ENCODE results near the gene PLEKHG2.

Gene PLEKHG2

GRCh38 chr19:39369200-39369599 is 43.3 kb upstream of the PLEKHG2 start:
- no peaks in the 10 kb centered on the region for H3K79me2 ChIP-seq (ENCODE audit: control insufficient read depth, insufficient read depth, low read length, poor library complexity)
- no peaks in the 10 kb centered on the region for H3K27me3 ChIP-seq (ENCODE audit: insufficient read depth, low read length)
- no peak overlapping the region for H2BK5ac ChIP-seq (ENCODE audit: low read depth, low read length, poor library complexity)
- H3K23ac ChIP-seq (ENCODE audit: low read length), result no peak overlapping the region
- peaks cover 37 to 63% of the 10 kb centered on the region in 2 experiments for H3K36me3 ChIP-seq (ENCODE audit: control insufficient read depth in 1 of 2, insufficient read depth in 2 of 2, low read length in 2 of 2)
- no peak overlapping the region for H3K27ac ChIP-seq (ENCODE audit: low read depth, low read length)
- H3K18ac ChIP-seq (ENCODE audit: low read length), result no peak overlapping the region
- H3K79me1 ChIP-seq (ENCODE audit: low read length), result no peaks in the 10 kb centered on the region
- H4K91ac ChIP-seq (ENCODE audit: low read depth, low read length), result no peak overlapping the region
- H3K9me3 ChIP-seq (ENCODE audit: insufficient read depth, low read depth, low read length), result peaks cover 2% of the 10 kb centered on the region
- no peak overlapping the region for H4K8ac ChIP-seq (ENCODE audit: low read depth, low read length)
- WGBS (ENCODE audit: extremely low coverage, insufficient coverage, insufficient read length), result no CpG with 5 or more reads among the region's 2 CpGs
- H3K4me2 ChIP-seq (ENCODE audit: low read length), result no peak overlapping the region
- no peaks in the 10 kb centered on the region for H3K4me1 ChIP-seq (ENCODE audit: control insufficient read depth in 1 of 2, insufficient read depth in 2 of 2, low read length in 2 of 2)
- no peak overlapping the region for H3K4ac ChIP-seq (ENCODE audit: low read depth, low read length)
- H3K4me3 ChIP-seq (ENCODE audit: low read depth, low read length), result no peak overlapping the region
- no peak overlapping the region for H2AK5ac ChIP-seq (ENCODE audit: low read length)
- DNase-seq, result no peak
- no peak overlapping the region for H3K9ac ChIP-seq (ENCODE audit: low read length)
- no peak overlapping the region for H3K14ac ChIP-seq (ENCODE audit: low read length)
- H2BK120ac ChIP-seq (ENCODE audit: insufficient read depth, low read length, poor library complexity), result no peak overlapping the region
- no peak overlapping the region for H2AFZ ChIP-seq (ENCODE audit: insufficient read depth, low read length, poor library complexity)
- no peak overlapping the region for H2BK12ac ChIP-seq (ENCODE audit: low read length)
- H4K12ac ChIP-seq (ENCODE audit: low read depth, low read length), result no peak overlapping the region

- Histone ChIP-seq H3K23ac (ENCODE audit: low read length) (no peak overlapping the region), H4K8ac (ENCODE audit: low read depth, low read length) (no peak overlapping the region), H2BK5ac (ENCODE audit: low read depth, low read length, poor library complexity) (no peak overlapping the region), H3K79me1 (ENCODE audit: low read length) (no peaks in the 10 kb centered on the region), H3K36me3 (ENCODE audit: control insufficient read depth in 1 of 2, insufficient read depth in 2 of 2, low read length in 2 of 2) (peaks cover 45 to 66% of the 10 kb centered on the region in 2 experiments), H3K79me2 (ENCODE audit: control insufficient read depth, insufficient read depth, low read length, poor library complexity) (no peaks in the 10 kb centered on the region), H3K27me3 (ENCODE audit: insufficient read depth, low read length) (no peaks in the 10 kb centered on the region), H4K12ac (ENCODE audit: low read depth, low read length) (no peak overlapping the region), H4K91ac (ENCODE audit: low read depth, low read length) (no peak overlapping the region), H3K4me1 (ENCODE audit: control insufficient read depth in 1 of 2, insufficient read depth in 2 of 2, low read length in 2 of 2) (no peaks in the 10 kb centered on the region), H3K9me3 (ENCODE audit: insufficient read depth, low read depth, low read length) (peaks cover 2% of the 10 kb centered on the region), H3K9ac (ENCODE audit: low read length) (no peak overlapping the region), H3K4ac (ENCODE audit: low read depth, low read length) (no peak overlapping the region), H2AFZ (ENCODE audit: insufficient read depth, low read length, poor library complexity) (no peak overlapping the region), H2BK120ac (ENCODE audit: insufficient read depth, low read length, poor library complexity) (no peak overlapping the region), H3K18ac (ENCODE audit: low read length) (no peak overlapping the region), H2AK5ac (ENCODE audit: low read length) (no peak overlapping the region), H3K4me2 (ENCODE audit: low read length) (no peak overlapping the region), H2BK12ac (ENCODE audit: low read length) (no peak overlapping the region), H3K14ac (ENCODE audit: low read length) (no peak overlapping the region), H3K27ac (ENCODE audit: low read depth, low read length) (no peak overlapping the region), H3K4me3 (ENCODE audit: low read depth, low read length) (no peak overlapping the region)
- WGBS (ENCODE audit: extremely low coverage, insufficient coverage, insufficient read length), result no CpG with 5 or more reads among the region's 5 CpGs
- DNase-seq, result no peak
Observed at GRCh38 chr19:39370735-39371134, 41.7 kb upstream of the PLEKHG2 start.

GRCh38 chr19:39372047-39372802 is 40.2 kb upstream of the PLEKHG2 start:
- no peak overlapping the region for H4K8ac ChIP-seq (ENCODE audit: low read depth, low read length)
- no peak overlapping the region for H3K14ac ChIP-seq (ENCODE audit: low read length)
- peaks cover 2% of the 10 kb centered on the region for H3K9me3 ChIP-seq (ENCODE audit: insufficient read depth, low read depth, low read length)
- H3K4me3 ChIP-seq (ENCODE audit: low read depth, low read length), result no peak overlapping the region
- H3K27ac ChIP-seq (ENCODE audit: low read depth, low read length), result no peak overlapping the region
- H2BK5ac ChIP-seq (ENCODE audit: low read depth, low read length, poor library complexity), result no peak overlapping the region
- no peak overlapping the region for H3K23ac ChIP-seq (ENCODE audit: low read length)
- H2BK120ac ChIP-seq (ENCODE audit: insufficient read depth, low read length, poor library complexity), result no peak overlapping the region
- no peaks in the 10 kb centered on the region for H3K4me1 ChIP-seq (ENCODE audit: control insufficient read depth in 1 of 2, insufficient read depth in 2 of 2, low read length in 2 of 2)
- no peaks in the 10 kb centered on the region for H3K79me1 ChIP-seq (ENCODE audit: low read length)
- H2AFZ ChIP-seq (ENCODE audit: insufficient read depth, low read length, poor library complexity), result no peak overlapping the region
- H3K9ac ChIP-seq (ENCODE audit: low read length), result no peak overlapping the region
- peaks cover 54 to 75% of the 10 kb centered on the region in 2 experiments for H3K36me3 ChIP-seq (ENCODE audit: control insufficient read depth in 1 of 2, insufficient read depth in 2 of 2, low read length in 2 of 2)
- DNase-seq, result no peak
- H4K12ac ChIP-seq (ENCODE audit: low read depth, low read length), result no peak overlapping the region
- no peaks in the 10 kb centered on the region for H3K79me2 ChIP-seq (ENCODE audit: control insufficient read depth, insufficient read depth, low read length, poor library complexity)
- H3K27me3 ChIP-seq (ENCODE audit: insufficient read depth, low read length), result no peaks in the 10 kb centered on the region
- H4K91ac ChIP-seq (ENCODE audit: low read depth, low read length), result no peak overlapping the region
- no peak overlapping the region for H3K4me2 ChIP-seq (ENCODE audit: low read length)
- H3K18ac ChIP-seq (ENCODE audit: low read length), result no peak overlapping the region
- no CpG with 5 or more reads among the region's 8 CpGs for WGBS (ENCODE audit: extremely low coverage, insufficient coverage, insufficient read length)
- no peak overlapping the region for H3K4ac ChIP-seq (ENCODE audit: low read depth, low read length)
- no peak overlapping the region for H2BK12ac ChIP-seq (ENCODE audit: low read length)
- H2AK5ac ChIP-seq (ENCODE audit: low read length), result no peak overlapping the region

- Histone ChIP-seq H4K91ac (ENCODE audit: low read depth, low read length) (no peak overlapping the region), H3K4ac (ENCODE audit: low read depth, low read length) (no peak overlapping the region), H2AFZ (ENCODE audit: insufficient read depth, low read length, poor library complexity) (no peak overlapping the region), H2AK5ac (ENCODE audit: low read length) (no peak overlapping the region), H3K14ac (ENCODE audit: low read length) (no peak overlapping the region), H3K18ac (ENCODE audit: low read length) (no peak overlapping the region), H3K9ac (ENCODE audit: low read length) (no peak overlapping the region), H3K9me3 (ENCODE audit: insufficient read depth, low read depth, low read length) (peaks cover 2% of the 10 kb centered on the region), H2BK5ac (ENCODE audit: low read depth, low read length, poor library complexity) (no peak overlapping the region), H3K23ac (ENCODE audit: low read length) (no peak overlapping the region), H2BK12ac (ENCODE audit: low read length) (no peak overlapping the region), H3K4me1 (ENCODE audit: control insufficient read depth in 1 of 2, insufficient read depth in 2 of 2, low read length in 2 of 2) (no peaks in the 10 kb centered on the region), H3K36me3 (ENCODE audit: control insufficient read depth in 1 of 2, insufficient read depth in 2 of 2, low read length in 2 of 2) (peaks cover 60 to 82% of the 10 kb centered on the region in 2 experiments), H3K27me3 (ENCODE audit: insufficient read depth, low read length) (no peaks in the 10 kb centered on the region), H3K4me2 (ENCODE audit: low read length) (no peak overlapping the region), H4K8ac (ENCODE audit: low read depth, low read length) (no peak overlapping the region), H3K27ac (ENCODE audit: low read depth, low read length) (no peak overlapping the region), H4K12ac (ENCODE audit: low read depth, low read length) (no peak overlapping the region), H3K79me1 (ENCODE audit: low read length) (no peaks in the 10 kb centered on the region), H2BK120ac (ENCODE audit: insufficient read depth, low read length, poor library complexity) (no peak overlapping the region), H3K4me3 (ENCODE audit: low read depth, low read length) (no peak overlapping the region), H3K79me2 (ENCODE audit: control insufficient read depth, insufficient read depth, low read length, poor library complexity) (no peaks in the 10 kb centered on the region)
- no peak for DNase-seq
- no CpG with 5 or more reads among the region's 2 CpGs for WGBS (ENCODE audit: extremely low coverage, insufficient coverage, insufficient read length)
Observed at GRCh38 chr19:39372941-39373340, 39.5 kb upstream of the PLEKHG2 start.
